GM19467 (cell line): ENCODE results near the gene SPAG5.

Experiments used
- ATAC-seq: cut with Tn5 transposase; IDR thresholded peaks from one replicate; pipeline ENCODE4 v1.9.1; 2021; ENCODE audit warnings: mild to moderate bottlenecking, moderate library complexity; ENCODE audit not compliant: unreplicated experiment

SPAG5 gene

DNA sequence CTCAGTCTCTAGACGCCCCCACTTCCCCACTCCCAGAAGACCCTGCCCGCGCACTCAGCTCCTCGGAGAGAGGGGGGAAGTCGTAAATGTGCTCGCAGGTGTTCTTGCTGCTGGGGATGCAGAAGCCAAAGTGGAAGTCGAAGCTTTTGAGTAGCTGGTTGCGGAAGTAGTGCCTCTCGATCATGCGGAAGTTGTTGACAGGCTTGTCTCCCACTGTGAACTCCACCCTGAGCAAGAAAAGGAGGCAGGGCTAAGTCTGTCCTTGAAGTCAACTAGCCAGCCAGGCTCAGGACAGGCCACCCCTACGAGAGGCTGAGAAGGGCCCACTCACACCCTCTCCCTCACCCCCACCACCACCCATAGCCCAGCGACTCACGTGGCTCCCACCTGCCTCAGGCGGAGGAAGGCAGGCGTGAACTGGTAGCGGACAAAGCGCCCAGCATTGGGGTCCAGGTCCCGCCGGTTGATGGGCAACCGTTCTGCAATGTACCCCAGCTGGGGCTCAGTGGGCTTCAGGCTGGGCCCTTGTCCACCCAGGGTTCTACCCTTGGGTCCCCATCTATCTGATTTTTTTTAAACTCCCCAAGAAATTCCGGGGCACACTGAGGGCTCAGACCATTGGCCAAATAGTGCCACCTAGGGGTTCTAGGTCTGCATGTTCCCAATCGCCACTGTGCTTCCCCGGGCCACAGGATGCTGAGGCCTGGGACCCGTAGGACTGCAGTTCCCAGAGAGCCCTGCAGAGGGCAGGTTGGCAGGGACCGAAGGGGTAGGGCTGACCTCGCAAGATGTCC, 51.0 kb downstream of the SPAG5 start:
- peak; percentile 30 for ATAC-seq

DNA sequence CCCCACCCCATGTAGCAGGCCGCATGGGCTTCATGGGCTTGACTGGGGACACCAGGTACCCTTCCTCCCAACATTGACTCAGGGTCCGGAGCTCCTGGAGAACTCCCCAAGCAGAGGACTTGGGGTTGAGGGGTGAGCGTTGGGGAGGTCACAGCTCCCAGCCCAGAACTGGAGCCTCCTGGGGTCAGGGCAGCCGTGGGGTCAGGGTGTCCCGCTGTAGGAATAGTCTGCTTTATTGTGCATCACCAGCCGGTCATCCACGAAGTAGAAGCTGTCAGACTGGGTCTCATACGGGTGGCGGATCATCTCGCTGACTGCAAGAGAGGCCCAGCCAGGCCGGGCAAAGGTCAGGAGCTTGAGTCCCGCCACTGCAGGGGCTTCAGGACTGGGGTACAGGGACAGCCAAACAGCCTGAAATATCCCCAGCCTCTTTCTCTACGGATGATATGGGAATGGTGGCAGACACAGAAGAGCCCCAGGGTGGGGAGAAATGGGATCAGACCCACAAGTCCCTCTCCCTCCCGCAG, 51.7 kb downstream of the SPAG5 start:
- no peak for ATAC-seq

DNA sequence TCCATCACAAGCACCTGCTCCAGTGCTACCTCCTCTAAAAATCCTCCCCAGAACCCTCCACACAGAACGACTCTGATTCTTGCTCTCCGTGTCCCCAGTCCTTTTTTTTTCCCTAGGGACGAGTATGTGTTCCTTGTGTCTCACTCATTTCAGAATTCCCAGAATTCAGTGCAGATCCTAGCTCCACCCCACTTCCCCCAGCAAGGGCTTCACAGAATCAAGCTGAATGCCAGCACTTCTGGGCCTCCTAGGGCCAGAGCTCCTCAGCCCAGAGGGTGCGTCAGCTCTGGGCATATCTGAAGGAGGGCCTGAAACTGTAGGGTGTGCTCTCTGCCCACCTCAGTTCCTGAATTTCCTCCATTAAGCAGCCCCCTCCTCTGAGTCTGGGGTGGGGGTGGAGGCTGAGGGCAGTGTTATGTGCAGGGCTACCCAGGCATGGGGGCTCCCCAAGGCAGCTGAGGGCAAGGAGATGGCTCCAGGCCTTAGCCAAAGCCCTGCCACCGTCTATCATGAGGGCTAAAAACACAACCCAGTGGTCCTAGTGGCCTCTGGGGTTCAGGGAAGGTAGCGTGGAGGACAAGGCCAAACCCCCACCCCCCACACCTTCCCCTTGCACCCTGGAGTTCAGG, 52.9 kb downstream of the SPAG5 start:
- no peak for ATAC-seq

DNA sequence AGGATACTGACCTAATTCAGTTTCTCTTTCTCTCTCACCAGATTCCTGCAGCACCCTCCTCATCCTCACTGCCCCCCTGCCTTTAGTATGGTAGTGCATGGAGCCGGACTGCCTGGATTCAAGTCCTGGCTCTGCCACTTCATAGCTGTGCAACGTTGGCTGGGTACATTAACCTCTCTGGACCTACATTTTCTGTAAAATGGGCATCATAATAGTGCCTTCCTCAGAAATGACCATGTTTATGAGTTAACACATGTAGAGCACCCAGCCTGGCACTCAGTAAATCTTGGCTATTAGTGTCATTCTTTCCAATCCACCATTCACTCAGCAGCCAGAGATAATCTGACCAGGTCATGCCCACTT, 53.7 kb downstream of the SPAG5 start:
- ATAC-seq = no peak

DNA sequence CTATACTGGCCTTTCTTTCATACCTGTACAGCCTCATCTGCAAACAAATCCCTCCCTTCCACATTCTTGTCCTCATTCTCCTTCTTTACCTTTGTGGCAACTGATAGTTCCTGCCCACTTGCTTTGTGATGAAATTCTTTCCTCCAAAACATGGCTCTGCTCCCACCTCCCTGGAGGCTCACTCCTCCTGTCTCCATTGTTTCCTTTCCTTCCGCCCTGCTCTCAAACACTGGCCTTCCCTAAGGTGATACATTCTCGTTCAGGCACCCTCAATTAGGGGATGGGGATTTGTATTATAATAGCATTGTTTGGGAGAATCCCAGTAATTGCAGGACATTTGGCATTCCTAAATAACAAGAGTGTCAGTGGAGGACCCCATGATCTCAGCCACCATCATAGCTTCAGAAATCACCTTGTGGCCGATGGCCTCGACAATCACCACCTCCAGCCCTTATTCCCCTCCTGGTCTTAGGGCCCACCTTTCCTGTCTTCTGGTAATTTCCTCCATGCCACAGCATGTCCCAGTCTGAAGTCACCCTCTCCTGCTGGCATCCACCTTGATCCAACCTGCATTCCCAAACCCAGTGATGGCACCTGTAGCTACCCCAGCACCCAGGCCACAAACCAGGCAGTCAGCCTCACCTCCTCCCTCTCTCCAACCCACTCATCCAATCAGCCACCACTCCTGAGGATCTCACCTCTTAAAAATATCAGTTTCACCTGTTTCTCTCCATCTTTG, 54.3 kb downstream of the SPAG5 start:
- no peak for ATAC-seq

DNA sequence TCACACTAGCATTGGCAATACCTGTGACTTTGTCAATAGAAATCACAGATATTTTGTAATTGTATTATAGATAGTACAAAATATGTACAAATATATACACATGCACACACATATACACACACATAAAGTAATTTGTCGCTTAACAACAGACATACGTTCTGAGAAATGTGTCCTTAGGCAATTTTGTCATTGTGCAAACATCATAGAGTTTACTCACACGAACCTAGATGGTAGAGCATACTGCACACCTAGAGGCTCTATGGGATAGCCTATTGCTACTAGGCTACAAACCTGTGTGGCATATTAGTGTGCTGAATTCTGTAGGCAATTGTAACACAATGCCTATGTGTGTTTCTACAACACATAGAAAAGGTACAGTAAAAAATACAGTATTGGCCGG, 57.4 kb downstream of the SPAG5 start:
- ATAC-seq = no peak

DNA sequence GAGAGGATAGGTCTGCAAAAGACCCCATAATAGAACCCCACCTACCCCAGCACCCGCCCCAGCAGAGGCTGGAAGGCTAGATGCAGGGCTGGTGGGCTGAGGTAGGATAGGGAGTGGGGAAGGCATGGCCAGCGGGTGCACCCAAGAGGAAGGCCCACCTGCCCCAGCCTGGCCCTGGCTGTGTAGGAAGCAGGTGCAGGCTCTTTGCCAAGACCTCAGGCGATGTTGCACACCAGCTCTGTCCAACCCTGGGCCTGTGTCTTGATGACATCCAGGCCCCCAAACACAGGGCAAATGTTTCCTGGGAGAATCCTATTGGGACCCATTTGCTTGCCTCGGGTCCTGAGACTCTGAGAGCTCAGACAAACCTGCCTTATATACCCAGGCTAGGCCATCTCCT, 58.6 kb downstream of the SPAG5 start:
- no peak for ATAC-seq

DNA sequence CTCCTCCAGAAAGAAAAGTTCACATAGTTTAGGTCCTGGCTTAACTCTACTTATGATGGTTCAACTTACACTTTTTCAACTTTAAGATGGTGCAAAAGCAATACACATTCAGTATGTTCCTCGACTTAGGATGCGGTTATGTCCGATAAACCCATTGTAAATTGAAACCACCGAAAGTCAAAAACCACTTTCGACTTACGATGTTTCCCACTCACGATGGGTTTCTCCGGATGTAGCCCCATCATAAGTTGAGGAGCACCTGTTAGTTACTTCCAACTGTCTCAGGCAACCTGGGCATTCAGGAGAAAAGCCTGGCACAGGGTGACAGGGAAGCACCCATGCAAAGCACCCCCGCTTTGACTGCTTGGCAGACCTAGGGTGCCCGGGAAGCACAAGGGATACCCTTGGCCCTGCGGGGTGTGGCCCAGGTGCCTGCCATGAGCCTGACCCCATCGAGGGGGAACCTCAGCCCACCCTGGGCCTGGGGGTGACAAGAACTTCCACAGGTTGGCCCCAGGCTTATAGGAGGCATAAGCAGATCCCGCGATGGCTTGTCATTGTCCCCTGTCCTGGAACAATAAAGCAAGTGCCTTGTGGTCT, 60.4 kb downstream of the SPAG5 start:
- no peak for ATAC-seq

DNA sequence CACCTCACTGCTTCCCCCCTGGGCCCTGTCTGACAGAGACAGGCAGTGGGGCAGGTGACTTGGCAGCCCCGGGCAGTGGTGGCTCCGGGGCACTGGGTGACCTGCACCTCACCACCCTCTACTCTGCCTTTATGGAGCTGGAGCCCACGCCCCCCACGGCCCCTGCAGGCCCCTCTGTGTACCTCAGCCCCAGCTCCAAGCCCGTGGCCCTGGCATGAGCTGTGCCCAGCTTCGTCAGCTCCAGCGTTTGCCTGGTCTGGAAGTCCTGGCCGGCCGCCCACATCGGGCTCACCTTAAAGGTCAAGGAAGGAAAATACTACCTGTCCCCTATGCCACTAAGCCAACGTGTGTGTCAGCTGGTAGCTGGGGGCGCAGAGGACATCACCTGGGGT, 61.6 kb downstream of the SPAG5 start:
- ATAC-seq = no peak

DNA sequence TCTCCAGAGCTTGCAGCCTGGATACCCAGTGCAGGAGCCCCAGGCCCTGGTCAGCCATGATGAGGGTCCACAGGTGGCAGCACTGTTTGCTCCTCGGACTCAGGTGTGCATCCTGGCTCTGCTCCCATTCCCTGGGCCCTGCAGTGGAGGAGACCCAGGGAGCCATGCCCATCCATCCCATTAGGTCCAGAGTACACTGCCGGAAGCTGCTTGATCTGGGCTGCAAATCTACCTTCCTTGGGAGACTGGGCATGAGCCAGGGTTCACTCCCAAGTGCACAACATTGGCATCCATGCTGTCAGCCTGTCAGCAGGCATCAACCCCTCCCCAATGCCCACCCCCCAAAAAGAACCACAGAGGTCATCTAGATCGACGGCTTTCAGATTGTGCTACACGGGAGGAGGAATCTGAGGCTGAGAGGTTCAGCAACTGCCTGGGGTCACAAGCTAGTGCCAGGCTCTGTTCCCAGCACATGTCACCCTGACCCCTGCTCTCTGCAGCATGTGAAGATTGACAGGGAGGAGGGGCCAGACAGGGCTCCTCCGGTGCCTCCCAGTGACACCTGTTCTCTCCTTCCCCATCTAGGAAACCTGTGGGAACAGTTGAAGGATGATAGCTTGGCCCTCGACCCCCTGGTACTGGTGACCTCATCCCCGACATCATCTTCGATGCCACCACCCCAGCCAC, 62.1 kb downstream of the SPAG5 start:
- ATAC-seq = no peak

DNA sequence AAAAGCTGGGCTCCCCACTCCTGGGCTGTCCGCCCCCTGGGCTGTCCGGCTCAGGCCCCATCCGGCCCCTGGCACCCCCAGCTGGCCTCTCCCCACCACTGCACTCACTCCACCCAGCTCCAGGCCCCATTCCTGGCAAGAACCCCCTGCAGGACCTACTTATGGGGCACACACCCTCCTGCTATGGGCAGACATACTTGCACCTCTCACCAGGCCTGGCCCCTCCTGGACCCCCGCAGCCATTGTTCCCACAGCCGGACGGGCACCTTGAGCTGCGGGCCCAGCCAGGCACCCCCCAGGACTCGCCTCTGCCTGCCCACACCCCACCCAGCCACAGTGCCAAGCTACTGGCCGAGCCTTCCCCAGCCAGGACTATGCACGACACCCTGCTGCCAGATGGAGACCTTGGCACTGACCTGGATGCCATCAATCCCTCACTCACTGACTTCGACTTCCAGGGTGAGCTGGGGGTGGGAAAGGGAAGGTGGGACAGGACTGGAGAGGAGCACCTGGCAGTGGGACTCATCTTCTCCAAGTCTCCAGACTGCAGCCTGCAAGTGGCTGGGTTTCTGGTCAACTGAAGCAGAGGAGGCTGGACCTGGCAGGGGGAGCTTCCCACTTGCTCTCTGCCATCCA, 64.0 kb downstream of the SPAG5 start:
- ATAC-seq = no peak

DNA sequence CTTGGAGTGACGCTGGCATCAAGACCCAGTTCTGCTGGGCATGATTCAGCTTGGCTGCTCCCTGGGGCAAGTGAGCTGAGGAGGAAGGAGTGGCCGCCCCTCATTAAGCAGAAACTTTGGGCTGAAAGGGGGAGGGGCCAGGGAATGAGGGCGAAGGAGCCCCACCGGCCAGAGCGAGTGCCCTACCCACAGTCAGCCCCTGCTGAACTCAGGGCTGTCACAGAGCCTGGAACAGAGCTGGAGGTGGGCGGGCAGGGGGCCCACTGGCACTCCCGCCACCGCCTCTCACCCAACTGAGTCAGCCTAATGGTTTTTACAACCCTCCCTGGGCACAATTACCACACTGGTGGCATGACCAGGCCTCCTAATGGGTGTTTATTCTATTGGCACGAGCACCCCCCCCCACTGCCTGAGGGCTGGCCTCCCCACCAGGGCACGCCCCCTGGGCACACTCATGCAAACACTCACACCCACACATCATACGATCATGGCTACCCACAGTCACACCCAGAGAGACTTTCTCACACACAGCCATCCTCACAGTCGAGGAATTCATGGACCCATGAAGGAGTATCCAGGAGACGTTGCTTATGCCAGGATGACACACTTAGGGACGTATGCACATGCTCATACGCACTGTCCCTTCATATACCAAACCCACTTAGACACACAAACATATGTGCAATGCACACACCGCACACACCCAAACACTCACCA, 65.6 kb downstream of the SPAG5 start:
- no peak for ATAC-seq

DNA sequence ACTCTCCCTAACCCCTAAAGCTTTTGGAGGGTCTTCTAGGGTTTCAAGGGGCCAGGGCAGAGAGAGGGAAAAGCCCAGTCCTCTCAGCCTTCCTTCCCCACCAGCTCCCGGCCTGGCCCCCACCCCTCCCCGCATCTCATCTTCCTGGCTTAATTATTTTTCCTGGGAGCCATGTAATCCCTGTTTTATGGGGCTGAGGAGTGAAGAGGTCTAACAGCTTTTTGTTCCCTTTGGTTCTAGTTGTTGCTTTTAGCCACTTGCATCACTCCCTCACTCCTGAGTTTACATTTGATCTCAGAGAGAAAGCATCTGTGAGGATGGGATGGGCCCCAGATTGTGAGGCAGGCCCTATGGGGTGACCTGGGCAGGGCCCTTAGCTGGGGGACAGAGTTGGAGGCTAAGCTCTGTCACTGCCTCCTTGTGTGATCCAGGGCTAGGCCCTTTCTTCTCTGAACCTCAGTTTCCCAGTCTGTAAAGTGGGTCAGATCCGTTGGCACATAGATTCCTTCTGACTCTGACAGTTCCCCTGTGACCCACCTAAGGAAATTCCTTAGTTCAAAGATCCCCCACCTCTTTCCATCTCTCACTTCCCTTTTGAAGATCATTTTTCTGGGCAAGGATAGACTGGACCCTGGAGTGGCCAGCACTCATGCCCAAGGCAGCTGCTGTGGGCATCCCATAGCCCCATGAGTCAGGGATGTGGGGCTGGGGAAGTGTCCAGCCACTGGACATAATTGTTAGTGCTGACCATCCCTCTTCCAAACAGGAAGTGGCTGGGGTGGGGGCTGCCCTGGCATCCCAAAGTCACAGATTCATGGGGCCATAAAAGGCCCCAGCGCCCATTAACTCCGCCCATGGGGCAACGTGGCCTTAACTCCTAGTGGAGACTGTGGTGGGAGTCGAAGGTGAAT, 66.5 kb downstream of the SPAG5 start:
- ATAC-seq = no peak

DNA sequence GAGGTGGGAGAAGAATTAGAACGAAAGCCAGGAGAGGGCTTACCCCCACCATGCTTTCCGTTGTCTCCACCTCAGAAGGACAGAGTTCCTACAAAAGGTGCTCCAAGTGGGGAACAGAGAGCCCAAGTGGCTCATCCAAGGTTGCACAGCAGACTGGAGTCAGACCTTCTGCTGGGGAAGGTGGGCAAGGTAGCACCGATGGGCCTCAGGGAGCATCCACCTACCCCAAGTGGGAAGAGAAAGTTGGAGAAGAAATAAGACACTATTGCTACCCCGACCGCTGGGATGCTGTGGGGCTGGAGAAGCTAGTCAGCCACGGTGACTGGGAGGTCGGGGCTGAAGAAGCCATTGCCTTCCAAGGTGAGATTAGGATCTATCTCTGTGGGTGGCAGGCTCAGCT, 67.9 kb downstream of the SPAG5 start:
- ATAC-seq = no peak

DNA sequence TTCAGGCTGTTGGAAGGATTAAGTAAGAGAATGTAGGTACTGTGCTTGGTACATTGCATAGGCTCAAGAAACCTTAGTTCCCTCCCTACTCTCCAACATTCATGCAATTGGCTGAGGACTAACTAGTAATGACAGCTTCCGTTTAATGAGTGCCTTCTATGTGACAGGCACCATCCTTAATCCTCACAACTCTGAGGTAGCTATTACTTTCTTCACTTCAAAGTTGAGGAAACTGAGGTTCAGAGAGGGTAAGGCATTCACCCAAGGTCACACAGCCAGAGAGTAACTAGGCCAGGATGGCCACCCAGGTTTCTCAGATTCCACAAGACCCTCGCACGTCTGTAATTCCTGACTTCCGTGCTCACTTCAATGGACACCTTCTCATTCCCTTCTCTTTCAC, 68.6 kb downstream of the SPAG5 start:
- no peak for ATAC-seq

DNA sequence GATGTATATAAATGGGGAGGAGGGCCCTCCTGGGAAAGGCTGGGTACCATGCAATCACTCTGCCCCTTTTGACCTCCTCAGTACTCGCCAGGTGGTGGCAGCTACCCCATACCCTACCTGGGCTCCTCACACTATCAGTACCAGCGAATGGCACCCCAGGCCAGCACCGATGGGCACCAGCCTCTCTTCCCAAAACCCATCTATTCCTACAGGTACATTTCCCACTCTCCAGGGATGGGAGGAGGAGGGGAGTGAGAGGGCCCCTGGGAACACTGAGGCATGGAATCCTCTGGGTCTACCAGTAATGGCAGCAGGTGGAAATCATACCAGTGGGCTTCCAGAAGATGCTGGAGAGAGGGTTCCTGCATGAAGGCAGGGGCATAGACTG, 69.8 kb downstream of the SPAG5 start:
- no peak for ATAC-seq

DNA sequence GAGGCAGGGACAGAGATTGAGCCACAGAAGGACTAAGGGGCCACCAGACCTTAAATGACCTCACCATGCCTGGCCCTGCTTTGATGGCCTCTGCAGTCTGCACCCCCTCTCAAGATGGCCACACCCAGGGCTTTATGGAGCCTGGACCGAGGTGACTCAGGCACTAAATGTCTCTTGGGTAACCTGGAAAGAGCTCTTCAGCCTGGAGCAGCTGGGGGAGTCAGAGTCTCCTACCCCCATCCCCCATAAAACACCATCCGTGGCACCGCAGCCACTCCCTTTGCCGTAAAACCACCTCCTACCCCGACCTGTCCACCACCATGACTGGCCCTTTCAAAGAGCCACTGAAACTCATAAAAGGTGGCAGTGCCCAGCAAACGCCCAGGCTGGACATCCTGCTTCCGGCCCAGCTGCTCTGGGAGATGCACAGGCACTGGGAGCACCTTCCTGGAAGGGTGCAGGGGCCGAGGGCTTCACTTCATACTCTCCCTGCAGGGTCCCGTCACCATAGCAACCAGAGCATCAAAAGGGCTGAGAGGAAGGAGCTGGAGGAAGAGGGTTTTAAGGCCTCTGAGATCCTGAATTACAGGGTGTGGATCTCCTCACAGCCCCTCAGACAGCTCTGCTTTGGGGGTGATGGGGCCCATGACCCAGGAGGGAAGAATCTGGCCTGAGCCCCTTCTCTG, 70.4 kb downstream of the SPAG5 start:
- no peak for ATAC-seq

DNA sequence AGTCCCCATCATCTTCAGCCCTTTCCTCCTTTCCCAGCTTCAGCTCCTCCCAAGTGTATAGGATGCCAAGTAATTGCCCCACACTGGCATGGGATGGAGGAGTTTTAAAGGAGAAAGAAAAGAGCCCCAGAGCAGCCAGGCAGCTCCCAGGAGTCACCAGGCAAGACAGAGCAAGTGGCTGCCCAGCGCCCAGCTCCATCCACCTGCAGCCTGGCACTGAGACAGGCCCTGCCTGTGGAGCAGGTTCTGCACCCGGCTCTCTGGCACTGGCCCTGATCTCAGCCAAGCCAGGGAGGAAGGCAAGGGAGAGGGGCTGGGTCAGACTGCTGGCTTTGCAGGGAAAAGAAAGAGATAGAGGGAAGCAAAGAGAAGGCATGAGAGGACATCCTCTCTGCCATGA, 71.0 kb downstream of the SPAG5 start:
- ATAC-seq = no peak
